Activated CD4-positive, CD25-positive, alpha-beta regulatory T cell (primary cell): ENCODE measurements around the gene FAM20A.

Experiments
- DNase-seq, 4 experiments: peaks; one replicate each; lab custom pipeline; 2025; lab: John Stamatoyannopoulos, UW

FAM20A gene

GRCh38 chr17:68600931-68601564 lies at the start of gene FAM20A:
TSS of gene FAM20A (minus strand) at chr17:68601367. CDS start at chr17:68600666, 701 bp downstream.
- DNase-seq = no peak

DNA sequence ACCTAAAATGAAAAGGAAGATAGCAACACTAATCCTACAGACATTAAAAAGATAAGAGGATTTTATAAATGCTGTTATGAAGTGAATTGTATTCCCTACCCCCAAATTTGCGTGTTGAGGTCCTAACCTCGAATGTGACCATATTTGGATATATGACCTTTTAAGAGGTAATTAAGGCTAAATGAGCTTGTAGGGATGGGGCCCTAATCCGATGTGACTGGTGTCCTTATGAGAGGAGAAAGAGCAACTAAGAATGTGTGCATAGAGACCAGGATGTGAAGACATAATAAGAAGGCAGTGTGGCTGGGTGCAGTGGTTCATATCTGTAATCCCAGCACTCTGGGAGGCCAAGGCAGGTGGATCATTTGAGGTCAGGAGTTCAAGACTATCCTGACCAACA lies 48.2 kb upstream of the FAM20A start:
- no peak for DNase-seq

GRCh38 chr17:68646626-68647526 lies 45.7 kb upstream of the FAM20A start:
- no peak for DNase-seq

- DNase-seq = no peak
These were observed 40.9 kb upstream of the FAM20A start for GRCh38 chr17:68642118-68642412.

DNA sequence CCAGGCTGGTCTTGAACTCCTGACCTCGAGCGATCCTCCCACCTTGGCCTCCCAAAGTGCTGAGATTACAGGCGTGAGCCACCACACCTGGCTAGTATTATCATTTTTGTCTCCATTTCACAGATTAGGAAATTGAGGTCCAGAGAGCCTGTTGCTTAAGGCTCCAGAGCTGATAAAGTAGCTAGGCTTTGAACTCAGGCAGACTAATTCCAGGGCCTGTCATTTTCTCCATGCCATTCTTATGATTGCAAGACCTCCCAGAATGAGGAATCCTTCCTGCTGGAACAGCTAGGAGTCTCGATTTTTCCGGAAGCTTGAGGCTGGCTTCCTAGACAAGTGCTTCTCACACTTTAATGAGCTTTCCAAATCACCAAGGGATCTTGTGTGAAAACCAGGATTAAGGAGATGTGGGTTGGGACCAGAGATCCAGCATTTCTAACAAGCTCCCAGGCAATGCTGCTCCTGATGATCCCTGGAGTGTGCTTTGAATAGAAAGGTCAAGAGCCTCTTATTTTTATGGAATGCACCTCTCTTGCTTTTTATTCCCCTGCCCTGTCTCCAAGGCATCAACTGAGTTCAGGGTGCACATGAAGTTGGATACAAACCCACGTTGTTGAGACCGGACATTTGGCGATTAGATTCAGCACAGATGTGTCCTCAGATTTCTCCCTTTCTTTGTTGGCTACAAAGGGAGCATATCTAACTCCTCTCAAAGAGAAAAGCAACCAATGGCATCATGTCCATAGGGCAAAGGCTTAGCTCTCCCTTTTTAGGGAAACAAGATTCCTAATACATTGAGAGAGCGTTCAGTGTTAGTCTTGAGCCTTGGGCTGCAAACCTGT lies 40.3 kb upstream of the FAM20A start:
- no peak for DNase-seq

DNA sequence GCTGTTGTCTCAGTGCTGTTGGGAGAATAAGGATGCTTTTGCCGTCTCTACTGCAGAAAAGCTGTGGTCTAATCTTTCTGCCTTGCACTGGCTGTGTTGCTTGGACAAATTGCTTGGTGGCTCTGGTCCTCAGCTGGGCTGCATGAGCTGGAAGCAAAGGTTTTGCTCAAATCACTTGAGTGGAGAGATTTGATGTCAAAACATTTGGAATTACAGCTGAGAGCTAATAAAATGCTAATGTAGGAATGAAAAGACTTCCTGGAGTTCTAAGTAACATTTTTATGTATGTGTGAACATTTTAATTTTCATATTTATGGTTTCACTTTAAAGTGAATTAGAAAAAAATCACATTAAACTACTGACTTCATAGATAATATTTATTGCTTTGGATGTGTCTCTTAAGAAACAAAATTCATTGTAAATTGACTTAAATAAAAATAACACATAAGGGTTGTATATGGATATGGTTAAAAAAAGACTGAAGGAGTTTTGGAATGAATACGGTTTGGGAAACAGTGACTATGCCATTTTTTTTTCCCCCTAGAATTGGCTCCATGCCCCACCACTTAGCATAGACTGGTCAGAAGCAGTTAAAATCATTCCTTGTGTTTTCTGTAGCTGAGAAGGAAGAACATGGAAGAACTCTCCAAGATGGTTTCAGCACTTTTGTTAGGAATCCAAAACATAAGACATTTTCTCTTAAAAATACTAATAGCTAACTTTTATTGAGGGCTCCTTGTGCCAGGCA lies 39.2 kb upstream of the FAM20A start:
- DNase-seq = no peak

DNA sequence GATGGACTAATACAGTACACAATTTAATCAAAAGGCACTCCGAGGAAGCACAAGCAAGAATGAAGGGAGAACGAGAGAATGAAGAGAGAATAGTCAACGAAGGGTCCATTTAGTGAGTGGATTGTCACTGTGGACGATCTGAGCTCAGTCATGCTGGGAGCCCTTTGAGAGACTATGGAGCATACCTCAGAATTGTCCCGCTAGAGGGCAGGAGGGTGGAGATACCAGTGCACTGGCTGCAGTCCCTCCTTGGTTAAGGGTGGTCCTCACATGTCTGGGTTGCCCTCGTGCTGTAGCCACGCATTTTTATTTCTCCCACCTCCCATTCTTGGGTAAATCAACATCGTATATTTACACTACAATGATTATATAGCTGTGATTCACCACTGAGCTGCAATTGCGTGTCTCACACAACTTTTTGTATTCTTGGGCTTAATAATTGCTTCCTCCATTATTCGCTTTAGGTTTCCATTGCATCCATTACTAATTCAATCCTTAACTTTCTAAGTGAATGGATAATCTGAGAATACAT lies 33.2 kb upstream of the FAM20A start:
- no peak for DNase-seq

- DNase-seq = no peak
These were observed 27.4 kb upstream of the FAM20A start for GRCh38 chr17:68628576-68628957.

DNA sequence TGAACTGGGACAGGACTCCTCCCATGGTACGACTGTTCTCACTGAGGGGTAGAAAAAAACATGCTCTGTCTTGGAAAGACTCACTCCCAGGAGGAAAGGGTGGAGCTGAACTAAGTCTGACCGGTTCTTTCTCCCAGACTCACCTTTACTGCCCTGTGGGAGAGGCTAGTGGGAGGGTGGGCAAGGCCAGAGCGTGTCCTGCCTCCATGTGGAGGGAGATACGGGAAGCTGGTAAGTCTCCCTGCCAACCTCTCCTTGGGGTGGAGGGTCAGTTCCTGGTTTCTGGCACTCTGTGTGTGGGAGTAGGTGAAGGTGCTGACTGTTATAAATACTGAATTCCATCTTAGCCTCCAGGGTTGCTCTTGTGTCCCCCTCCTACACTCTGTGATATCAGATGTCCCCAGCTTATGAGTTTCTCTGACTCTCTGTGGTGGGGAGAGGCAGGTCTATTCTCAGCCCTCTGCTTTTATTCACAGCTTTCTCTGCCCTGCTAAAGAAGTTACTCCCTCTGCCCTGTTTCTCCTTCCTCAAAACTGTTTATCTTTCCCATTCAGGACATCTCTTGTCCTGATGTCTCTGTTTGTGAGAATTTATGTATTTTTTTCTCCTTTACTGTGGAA lies 26.9 kb upstream of the FAM20A start:
- no peak for DNase-seq

DNA sequence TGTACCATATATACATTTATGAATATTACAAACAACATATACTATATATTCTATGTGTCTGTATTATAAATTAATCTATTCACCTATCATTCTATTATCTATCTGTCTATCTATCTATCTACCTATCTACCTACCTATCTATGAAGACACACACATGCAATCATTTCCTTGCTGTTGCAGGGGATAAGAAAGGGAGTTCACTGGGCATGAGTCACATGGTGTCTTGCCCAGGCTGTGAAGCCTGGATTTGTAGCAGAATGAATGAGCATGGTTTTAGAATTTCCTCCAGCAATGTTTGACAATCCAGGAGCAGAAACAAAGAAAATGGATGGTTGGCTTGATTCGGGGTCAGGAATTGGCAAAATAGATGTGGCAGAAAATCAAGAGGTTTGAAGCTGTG lies 23.2 kb upstream of the FAM20A start:
- DNase-seq = no peak

- DNase-seq = no peak
These were observed 22.6 kb upstream of the FAM20A start for GRCh38 chr17:68623811-68624210.

DNA sequence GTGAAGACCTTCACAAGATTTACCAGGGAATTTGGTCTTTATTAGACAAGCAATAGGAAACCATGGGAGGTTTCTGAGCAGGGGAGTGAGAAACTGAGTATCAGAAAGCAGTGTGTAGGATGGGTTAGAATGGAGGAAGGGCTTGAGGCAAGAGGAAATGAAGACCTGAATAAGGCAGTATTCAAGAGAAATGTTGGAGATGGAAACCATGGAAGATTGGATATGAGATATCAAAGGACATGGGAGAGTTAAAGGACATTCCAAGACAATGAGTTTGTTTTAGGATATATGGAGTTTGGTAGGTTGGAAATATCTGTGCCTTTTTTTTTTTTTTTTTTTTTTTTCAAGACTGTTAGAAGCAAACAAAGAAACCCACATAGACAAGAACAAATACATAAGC lies 21.3 kb upstream of the FAM20A start:
- no peak for DNase-seq

DNA sequence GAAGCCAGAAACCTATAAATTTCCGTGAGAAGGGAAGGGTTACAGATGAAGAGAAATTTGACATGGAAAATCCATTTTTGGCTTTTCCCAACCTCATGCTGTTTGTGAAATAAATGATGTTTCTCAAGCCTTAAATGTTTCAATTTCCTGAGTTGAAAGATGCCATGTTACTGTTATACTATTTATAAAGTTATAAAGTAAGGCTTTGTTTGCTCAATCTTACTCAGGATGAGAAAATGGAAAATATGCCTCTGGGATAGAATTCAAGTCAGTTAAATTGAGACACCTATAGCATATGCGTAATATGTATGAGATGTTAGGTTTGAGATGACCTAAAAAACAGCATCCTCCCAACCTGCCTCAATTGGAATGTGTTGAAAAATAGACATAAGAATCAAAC lies 19.9 kb upstream of the FAM20A start:
- no peak for DNase-seq

DNA sequence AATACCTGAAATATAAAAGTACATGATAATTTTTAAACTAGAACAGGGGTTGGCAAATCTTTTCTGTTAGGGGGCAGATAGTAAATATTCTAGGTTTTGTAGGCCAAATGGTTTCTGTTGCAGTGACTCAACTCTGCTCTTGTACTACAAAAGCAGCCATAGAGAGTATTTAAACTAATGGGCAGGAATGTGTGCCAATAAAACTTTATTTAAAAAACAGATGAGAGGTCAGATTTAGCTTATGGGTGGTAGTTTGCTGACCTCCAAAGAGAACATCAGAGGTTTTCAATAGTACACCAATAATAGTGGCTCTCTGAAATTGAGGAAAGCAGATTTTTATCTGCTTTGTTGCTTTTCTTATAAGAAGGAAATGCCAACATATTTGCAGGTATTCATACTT lies 15.2 kb upstream of the FAM20A start:
- DNase-seq = no peak

DNA sequence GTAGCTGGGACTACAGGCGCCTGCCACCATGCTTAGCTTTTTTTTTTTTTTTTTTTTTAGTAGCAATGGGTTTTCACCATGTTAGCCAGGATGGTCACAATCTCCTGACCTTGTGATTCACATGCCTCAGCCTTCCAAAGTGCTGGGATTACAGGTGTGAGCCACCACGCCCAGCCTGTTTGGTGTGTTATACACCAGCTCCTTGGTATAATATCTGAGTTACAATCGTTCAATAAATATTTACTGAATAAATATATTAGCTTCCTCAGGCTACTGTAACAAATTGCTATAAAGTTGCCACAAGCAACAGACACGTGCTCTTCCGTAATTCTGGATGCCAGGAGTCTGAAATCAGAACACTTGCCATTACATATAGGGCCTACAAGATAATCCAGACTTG lies 13.6 kb upstream of the FAM20A start:
- DNase-seq = no peak

GRCh38 chr17:68613739-68614298 lies 12.7 kb upstream of the FAM20A start:
- no peak for DNase-seq

GRCh38 chr17:68612923-68613292 lies 11.7 kb upstream of the FAM20A start:
- no peak for DNase-seq

GRCh38 chr17:68612209-68612922 lies 11.2 kb upstream of the FAM20A start:
- DNase-seq = no peak

DNA sequence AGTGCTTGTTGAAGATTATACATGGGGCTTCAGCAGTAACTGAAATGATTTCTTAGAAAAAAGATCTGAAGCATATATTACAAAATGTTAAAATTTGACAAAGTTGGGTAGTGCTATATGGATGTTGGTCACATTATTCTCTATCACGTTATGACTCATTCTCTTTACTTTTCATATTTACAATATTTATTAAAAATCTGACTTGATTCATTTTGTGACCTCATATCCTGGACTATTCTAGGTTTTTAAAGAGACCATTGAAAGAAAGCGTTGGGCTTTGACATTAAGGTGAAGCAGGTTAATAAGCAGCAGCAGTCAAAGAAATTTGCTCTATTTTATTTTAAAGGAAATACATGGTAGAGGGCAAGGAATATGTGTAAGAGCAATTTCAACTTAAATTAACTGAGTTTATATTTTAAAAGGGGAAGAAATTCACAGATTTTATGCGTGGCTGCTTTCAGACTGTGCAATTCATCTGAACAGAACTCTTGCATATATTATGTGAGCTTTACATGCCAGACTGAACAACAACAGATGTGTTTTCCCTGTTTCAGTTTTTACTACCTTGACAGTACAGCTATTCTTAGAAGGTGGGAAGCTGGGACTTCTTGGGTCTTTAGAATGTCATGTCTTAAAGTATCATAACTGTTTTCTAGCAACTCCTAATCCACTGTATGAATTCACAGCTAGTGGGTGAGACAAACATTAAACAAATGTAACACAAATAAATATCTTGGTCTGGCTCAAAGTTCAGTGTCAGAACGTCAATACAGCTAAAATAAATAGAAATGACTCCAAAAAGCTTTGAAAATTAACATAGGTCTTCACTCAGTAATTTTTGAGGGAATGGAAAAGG lies 10.4 kb upstream of the FAM20A start:
- no peak for DNase-seq

DNA sequence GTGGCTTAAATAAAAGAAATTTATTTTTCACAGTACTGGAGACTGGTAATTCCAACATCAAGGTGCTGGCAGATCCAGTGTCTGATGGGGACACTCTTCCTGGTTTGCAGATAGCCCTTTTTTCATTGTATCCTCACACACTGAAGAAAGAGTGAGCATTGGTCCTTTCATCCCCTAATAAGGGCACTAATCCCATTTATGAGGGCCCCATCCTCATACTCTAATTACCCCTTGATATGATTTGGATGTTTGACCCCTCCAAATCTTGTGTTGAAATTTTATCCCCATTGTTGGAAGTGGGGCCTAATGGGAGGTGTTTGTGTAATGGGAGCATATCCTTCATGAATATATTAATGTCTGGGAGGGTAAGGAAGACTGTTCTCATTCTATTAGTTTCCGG lies 9.4 kb upstream of the FAM20A start:
- no peak for DNase-seq
